Colonic mucosa (tissue), 4 donors: ENCODE measurements around the gene LRP1B. TPM values are rescaled to one million over a fixed set of nuclear protein-coding genes. Genes with fewer than 3 reads are reported as not detected.

Source experiments
- DNase-seq: peaks from one replicate; pipeline ENCODE4 v3.0.0-alpha.2; 2020
- H3K27ac ChIP-seq: fragments of 200-600 bp; one replicate; pipeline ENCODE4 v1.8.0; 2021
- H3K27me3 ChIP-seq: fragments of 200-600 bp; one replicate; pipeline ENCODE4 v1.8.0; 2021
- H3K36me3 ChIP-seq: fragments of 200-600 bp; one replicate; pipeline ENCODE4 v1.8.0; 2021
- H3K4me1 ChIP-seq: fragments of 200-600 bp; one replicate; pipeline ENCODE4 v1.8.0; 2021; ENCODE audit warnings: mild to moderate bottlenecking
- H3K4me3 ChIP-seq: fragments of 200-600 bp; one replicate; pipeline ENCODE4 v1.8.0; 2021
- H3K9ac ChIP-seq, 2 donors: one replicate each; pipeline ENCODE4 v1.7.0; 2013; ENCODE audit warnings: control low read depth in 2 of 2, low read depth in 2 of 2, low read length in 2 of 2
- H3K9me3 ChIP-seq: fragments of 200-600 bp; one replicate; pipeline ENCODE4 v1.8.0; 2021
- intact Hi-C: fragments of 100-400 bp; cut with DNase I; formaldehyde crosslinking; loops from one replicate; pipeline ENCODE4 v1.14.1; 2022
- total RNA-seq, 2 donors: library from RNA; stranded (reverse); fragmentation: NEBNext Ultra II Directional in 1 of 2; extraction: Animal tissue kit (Norgen Biotek cat#: 25700) in 1 of 2; gene quantifications; one replicate each; pipeline ENCODE4 v1.2.1, GENCODE V29; 2021
- TF ChIP-seq, protein P1 (sequence below): fragments of 200-600 bp; IDR thresholded peaks from one replicate; pipeline ENCODE4 v1.8.0; 2022; ENCODE audit warnings: antibody characterized with exemption, mild to moderate bottlenecking
- donor health status: healthy.
- donor health status: DM: no; HTN: no; CAD: no.
- donor health status: DM: no; HTN: no; CAD: no.

LRP1B gene
- total RNA-seq, 2 donors from 2014 or later: 0.10 to 0.19 TPM

DNA sequence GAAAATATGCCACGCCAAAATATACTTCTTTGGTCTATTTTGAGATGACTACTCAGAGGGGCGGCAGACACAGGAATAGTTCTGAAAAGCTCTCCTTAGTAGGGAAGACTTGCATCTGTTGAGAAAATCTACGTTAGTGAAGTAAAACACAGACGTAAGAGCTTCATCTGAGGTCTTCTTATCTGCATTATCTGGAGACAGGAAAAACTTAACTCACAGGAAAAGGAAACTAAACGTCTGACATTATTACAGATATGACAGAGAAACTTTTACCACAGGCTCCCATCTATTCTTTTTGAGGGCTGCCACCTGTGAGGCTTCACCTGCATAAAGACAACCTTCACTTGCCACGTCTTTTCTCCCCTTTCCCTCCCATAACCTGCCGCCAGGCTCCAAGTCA lies 1295.7 kb downstream of the LRP1B start:
- H3K9ac ChIP-seq: no peak overlapping the region
- H3K4me3 ChIP-seq: no peak overlapping the region
- H3K27me3 ChIP-seq: no peaks in the 10 kb centered on the region
- H3K9me3 ChIP-seq: no peaks in the 10 kb centered on the region
- H3K27ac ChIP-seq: no peak overlapping the region
- TF ChIP-seq, protein P1, sequence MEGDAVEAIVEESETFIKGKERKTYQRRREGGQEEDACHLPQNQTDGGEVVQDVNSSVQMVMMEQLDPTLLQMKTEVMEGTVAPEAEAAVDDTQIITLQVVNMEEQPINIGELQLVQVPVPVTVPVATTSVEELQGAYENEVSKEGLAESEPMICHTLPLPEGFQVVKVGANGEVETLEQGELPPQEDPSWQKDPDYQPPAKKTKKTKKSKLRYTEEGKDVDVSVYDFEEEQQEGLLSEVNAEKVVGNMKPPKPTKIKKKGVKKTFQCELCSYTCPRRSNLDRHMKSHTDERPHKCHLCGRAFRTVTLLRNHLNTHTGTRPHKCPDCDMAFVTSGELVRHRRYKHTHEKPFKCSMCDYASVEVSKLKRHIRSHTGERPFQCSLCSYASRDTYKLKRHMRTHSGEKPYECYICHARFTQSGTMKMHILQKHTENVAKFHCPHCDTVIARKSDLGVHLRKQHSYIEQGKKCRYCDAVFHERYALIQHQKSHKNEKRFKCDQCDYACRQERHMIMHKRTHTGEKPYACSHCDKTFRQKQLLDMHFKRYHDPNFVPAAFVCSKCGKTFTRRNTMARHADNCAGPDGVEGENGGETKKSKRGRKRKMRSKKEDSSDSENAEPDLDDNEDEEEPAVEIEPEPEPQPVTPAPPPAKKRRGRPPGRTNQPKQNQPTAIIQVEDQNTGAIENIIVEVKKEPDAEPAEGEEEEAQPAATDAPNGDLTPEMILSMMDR: no peak
- no peak for DNase-seq
- H3K4me1 ChIP-seq: no peaks in the 10 kb centered on the region
- intact Hi-C loops: no loop called here
- H3K36me3 ChIP-seq: no peaks in the 10 kb centered on the region

DNA sequence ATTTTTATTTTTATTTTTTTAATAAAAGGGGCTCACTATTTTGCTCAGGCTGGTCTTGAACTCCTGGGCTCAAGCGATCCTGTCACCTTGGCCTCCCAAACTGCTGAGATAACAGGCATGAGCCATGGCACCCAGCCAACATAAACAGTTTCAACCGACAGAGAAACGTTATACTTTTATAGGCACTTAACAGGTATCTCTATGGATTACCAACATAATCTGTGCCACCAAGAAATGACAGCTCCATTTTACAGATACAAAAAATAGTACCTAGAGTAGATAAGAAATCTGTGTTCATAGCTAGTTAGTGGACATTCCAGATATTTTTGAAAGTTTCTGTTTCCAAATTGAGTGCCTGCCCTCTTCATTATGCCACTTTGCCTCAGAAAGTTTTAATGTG lies 1316.7 kb downstream of the LRP1B start:
- H3K27ac ChIP-seq: no peak overlapping the region
- no peak overlapping the region for H3K4me3 ChIP-seq
- no peaks in the 10 kb centered on the region for H3K4me1 ChIP-seq
- H3K36me3 ChIP-seq: no peaks in the 10 kb centered on the region
- intact Hi-C loops: no loop called here
- no peak for DNase-seq
- no peak overlapping the region for H3K9ac ChIP-seq
- no peaks in the 10 kb centered on the region for H3K9me3 ChIP-seq
- H3K27me3 ChIP-seq: no peaks in the 10 kb centered on the region
- TF ChIP-seq, protein P1: no peak

DNA sequence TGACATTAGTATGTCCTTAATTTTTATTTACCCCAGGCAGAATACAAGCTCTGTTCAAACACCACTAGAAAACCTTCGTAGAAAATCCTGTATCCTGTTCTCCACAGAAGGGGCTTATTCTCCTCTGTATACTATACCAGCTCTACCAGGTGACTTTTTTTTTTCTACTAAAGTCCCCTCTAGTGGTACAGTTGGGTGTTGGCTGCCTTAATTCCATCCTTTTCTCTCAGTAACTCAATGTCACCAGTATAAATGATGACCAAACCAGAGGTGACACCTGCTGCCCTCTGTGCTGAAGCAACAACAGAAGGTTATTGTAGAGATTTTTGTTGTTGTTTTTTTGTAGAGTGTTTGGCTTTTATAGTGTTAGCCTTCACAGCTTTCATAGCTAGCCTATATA lies 1322.0 kb downstream of the LRP1B start:
- no peaks in the 10 kb centered on the region for H3K36me3 ChIP-seq
- no peak overlapping the region for H3K27ac ChIP-seq
- no peak overlapping the region for H3K4me3 ChIP-seq
- H3K9me3 ChIP-seq: no peaks in the 10 kb centered on the region
- no peak overlapping the region for H3K9ac ChIP-seq
- no peaks in the 10 kb centered on the region for H3K4me1 ChIP-seq
- TF ChIP-seq, protein P1: no peak
- intact Hi-C loops: no loop called here
- no peaks in the 10 kb centered on the region for H3K27me3 ChIP-seq
- no peak for DNase-seq

- no peaks in the 10 kb centered on the region for H3K9me3 ChIP-seq
- H3K4me3 ChIP-seq: no peak overlapping the region
- H3K27me3 ChIP-seq: no peaks in the 10 kb centered on the region
- no peak overlapping the region for H3K27ac ChIP-seq
- intact Hi-C loops: no loop called here
- DNase-seq: no peak
- no peaks in the 10 kb centered on the region for H3K4me1 ChIP-seq
- H3K36me3 ChIP-seq: no peaks in the 10 kb centered on the region
- TF ChIP-seq, protein P1: no peak
- no peak overlapping the region for H3K9ac ChIP-seq
These were observed 1322.6 kb downstream of the LRP1B start for GRCh38 chr2:140808211-140808610.

- H3K27ac ChIP-seq: no peak overlapping the region
- H3K4me1 ChIP-seq: no peaks in the 10 kb centered on the region
- H3K9ac ChIP-seq: no peak overlapping the region
- DNase-seq: no peak
- TF ChIP-seq, protein P1: no peak
- H3K36me3 ChIP-seq: no peaks in the 10 kb centered on the region
- no peaks in the 10 kb centered on the region for H3K27me3 ChIP-seq
- no peak overlapping the region for H3K4me3 ChIP-seq
- no peaks in the 10 kb centered on the region for H3K9me3 ChIP-seq
- intact Hi-C loops: no loop called here
These were observed 1326.0 kb downstream of the LRP1B start for GRCh38 chr2:140804700-140805260.
